ENCODE measurements around the gene RACK1.

RACK1 gene

DNA sequence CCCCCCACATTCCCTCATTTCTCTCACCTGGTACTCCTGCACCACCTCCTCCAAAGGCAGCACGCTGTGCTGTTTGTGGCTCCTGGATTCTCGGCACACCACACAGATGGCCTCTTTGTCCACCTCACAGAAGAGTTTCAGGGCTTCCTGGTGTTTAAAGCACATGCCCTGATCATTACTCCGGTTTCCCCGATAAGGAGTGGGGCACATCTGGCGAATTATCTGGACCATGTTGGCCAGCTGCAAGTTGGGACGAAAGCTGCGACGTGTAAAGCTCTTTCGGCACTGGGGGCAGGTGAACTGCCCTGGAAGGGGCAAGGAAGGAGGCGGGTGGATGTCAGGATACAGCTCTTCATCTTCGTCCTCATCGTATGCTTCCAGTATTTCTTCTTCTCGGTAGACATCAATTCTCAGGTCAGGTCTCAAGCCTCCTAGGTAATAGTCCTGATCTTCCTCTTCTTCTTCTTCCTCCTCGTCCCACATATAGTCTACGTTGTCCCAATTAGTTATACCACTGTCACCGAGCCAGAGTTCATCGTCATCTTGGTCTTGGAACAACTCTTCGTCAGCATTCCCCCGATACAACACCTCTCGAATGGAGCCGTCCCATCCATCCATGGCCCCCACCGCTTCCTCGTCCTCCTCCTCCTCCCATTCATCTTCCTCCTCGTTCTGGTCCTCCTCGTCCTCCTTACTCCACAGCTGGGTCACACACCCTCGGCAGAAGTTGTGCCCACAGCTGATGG, 16.4 kb upstream of the RACK1 start:
- DNase-seq (ENCODE audit: extremely low read depth in 1 of 2, low read depth in 1 of 2) = no peak

DNA sequence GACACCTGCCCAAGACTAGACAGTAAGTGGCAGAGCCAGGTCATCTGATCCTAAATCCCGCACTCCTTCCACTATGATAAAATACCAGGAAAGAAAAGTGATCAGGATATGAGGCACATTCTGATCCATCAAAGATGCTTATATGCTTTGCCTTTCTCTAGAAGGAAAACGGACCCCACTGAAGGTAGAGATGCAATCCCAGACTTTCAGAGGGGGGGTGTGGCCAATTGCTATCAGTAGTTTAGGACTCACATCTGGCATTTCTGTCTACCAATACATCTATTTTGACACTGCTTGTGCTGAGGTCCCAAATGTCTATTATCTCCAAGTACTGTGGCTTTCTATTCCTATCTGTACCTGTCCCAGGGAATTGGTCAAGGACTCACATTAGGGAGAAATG, 15.6 kb upstream of the RACK1 start:
- DNase-seq (ENCODE audit: extremely low read depth in 1 of 2, low read depth in 1 of 2) = no peak

DNA sequence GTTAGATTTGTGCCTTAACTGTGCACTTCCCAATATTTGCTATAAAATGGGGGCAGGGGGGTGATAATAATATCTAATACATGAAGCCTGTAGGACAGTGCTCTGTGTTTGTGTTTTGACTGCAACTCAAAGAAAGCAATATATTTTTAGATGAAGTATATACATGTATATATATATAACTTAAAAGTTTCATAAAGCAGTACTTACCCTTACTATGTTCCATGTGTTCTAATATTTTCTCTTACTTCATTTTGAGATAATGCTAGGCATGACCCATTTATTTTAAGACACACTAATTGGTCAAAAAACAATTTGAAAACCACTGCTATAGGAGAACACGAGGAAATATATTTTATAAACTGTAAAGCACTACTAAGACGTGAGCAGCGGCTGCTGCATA, 14.9 kb upstream of the RACK1 start:
- DNase-seq (ENCODE audit: extremely low read depth in 1 of 2, low read depth in 1 of 2) = no peak

DNA sequence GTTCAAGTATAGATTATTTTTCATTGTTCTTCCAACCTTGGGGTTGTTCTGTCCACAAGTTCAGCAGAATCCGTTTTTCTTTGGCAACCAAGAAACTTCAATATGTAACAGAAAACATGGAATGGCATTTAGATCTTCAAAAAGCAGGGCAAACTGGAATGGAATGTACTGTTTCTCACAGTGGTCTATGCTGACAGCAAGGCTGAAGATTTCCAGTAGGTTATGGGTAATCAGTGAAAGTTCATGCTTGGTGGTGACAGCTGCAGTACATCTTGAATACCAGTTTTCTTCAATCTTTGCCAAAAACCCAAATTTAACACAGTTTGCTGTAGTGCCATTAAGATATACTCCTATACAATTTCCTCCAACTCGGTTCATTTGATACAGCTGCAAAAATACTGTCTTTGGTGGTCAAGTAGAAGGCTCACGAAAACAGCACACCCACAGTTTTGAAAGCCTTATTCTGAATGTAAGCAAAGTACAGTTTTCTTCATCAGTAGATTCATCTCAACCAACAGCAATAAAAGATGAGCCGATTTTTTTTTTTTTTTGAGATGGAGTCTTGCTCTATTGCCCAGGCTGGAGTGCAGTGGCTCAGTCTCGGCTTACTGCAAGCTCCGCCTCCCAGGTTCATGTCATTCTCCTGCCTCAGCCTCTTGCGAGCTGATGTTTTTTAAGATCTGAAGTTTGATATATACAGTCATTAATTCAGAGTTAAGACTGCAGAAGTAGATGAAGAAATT, 12.3 kb upstream of the RACK1 start:
- DNase-seq (ENCODE audit: extremely low read depth in 1 of 2, low read depth in 1 of 2) = no peak

DNA sequence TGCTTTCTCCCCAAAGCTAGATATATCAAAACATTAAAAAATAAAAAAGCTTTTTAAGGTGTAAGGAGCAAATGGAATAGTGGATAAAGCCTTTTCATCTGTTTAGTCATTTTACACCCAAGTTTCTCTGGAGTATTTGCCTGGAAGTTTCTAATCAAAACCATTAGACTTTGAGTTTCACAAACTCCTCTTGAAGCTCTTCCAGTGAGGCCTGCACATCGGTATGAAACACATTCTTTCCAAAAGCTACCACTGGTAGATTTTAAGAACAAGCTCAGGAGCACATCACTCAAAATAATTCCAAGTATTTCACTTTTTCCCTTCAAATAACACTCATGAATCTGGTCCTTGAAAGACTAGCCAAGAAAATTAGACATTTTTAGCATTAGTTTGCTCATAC, 11.6 kb upstream of the RACK1 start:
- no peak for DNase-seq (ENCODE audit: extremely low read depth in 1 of 2, low read depth in 1 of 2)

DNA sequence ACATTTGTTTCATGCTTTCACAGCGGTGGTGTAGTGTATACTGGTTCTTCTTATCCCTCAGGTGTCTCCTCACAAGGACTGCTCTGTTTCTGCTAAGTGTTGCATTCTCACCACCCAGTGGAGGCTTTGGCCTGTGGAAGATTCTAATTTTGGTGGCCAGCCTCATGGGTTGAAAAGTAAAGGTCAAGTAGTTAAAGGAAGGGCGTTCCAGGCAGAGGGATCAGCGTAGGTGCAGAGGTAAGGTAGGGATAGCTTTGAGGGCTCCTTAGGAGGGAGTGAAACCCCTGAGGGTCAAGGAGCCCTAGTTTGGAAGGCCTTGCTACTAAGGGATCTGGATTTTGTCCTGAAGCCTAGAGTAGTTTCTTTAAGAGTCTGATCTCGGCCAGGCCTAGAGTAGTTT, 4.6 kb upstream of the RACK1 start:
- DNase-seq (ENCODE audit: extremely low read depth in 1 of 2, low read depth in 1 of 2) = no peak

DNA sequence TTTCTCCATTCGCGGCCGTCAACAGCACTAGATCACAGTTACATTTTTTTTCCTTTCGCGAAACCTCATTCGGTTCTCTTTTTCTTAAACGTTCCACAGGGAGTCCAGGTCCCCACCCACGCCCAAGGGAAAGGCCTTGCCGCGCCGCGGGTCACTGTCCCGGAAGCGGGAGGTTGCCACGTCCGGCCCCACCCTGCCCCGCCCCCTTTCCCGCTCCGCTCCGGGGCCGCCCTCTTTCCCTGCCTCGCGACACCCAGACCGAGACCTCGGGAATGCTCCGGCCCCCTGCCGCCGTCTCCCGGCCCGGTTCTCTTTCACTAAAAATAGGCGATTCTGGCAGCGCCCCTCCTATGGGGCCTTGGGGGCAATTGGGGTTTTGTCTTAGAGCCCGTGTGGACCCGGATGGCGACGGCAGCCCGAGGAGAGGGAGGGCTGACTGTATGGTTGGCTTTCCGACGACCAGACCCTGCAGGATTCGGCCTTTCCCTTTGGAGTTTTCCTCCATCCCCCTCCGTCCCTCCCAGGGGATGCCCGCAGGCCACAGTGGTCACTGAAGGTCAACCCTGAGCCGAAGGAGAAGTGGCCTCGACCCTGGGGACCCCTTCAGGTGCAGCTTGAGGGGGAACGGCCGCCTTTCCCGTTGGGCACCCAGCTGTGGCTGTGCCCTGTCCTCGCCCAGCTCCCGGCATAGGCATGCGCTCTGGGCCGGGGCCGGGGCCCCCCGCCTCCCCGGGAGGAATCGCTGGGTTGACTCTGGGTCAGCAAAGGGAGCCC, 2.8 kb upstream of the RACK1 start:
- peak in 1 of 2 donors; percentile 63 for DNase-seq (ENCODE audit: extremely low read depth in 1 of 2, low read depth in 1 of 2)

DNA sequence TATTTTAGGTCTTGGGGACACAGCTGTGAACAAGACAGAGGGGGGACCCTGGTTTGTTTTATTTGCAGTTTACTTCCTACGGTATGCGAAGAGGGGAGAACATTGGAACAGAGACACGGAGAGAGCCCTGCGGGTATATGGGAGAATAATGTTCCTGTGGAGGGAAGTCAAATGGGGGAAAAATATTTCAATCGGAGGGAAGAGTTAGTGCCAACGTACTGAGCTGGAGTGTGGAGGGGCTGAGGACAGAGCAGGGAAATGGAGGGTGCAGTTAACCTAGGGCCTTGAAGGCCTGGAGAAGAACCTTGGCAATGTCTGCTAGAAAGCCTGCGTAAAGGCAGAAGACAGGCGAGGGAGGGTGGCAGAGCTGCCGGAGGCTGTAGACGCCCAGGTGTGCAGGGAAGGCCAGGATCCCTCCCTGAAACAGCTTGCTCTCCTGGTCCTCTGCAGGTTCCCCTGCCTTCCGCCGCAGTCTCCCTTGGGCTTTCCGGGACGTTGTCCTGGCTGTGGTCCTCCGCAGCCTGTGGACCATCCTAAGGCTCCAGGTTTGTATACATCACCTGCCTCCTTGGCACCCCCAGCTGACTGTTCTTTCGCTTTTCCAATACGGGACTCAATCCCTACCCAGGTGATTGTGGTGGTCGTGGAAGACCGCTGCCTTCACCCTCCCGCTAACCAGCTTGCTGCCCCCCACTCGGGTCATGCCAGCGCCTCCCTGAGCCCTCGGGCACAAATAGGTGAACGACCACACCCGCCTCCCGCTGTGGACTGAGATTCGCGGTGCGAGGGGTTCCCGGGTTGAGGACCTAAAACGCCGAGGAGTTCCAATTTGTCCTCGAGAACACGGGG, 1.9 kb upstream of the RACK1 start:
- DNase-seq (ENCODE audit: extremely low read depth in 1 of 2, low read depth in 1 of 2) = no peak

DNA sequence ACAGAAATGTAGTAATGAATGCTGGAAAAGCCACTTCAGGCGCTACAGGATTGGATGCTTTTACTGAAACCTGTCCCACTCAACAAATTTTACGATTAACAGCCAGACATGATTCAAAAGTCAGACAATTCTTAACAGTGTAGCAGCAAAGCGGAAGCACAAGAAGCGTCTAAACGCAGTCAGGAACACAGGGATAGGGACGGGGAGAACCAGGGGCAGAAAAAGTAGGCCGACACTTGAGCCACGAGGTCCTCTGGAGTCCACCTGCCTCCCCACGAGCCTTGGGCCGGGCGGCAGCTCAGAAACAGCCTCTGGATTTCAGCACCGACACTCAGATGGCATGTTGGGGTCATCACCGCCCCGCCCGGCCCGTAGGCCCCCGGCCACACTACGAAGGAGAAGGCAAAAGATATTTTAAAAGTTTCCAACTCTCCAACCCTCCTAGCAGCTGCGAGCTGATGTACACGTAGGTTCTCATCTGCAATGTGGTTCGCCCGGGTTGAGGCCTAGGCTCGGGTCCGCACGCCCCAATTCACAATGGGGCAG, 615 bp downstream of the RACK1 start:
- no peak for DNase-seq (ENCODE audit: extremely low read depth in 1 of 2, low read depth in 1 of 2)

DNA sequence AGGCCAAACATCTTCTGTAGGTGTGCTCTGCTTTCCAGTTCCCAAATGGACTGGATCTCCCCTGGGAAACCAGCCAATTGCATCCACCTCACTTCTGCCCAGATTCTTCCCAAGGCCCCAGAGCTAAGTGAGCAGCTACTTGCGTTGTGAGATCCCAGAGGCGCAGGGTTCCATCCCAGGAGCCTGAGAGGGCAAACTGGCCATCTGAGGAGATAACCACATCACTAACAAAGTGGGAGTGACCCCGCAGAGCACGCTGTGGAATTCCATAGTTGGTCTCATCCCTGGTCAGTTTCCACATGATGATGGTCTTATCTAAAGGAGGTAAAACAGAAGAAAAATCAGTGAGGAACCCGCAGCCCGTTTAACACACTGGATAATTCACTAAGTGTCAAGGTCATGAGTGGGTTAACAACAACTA, 1.7 kb downstream of the RACK1 start:
- DNase-seq (ENCODE audit: extremely low read depth in 1 of 2, low read depth in 1 of 2) = no peak

DNA sequence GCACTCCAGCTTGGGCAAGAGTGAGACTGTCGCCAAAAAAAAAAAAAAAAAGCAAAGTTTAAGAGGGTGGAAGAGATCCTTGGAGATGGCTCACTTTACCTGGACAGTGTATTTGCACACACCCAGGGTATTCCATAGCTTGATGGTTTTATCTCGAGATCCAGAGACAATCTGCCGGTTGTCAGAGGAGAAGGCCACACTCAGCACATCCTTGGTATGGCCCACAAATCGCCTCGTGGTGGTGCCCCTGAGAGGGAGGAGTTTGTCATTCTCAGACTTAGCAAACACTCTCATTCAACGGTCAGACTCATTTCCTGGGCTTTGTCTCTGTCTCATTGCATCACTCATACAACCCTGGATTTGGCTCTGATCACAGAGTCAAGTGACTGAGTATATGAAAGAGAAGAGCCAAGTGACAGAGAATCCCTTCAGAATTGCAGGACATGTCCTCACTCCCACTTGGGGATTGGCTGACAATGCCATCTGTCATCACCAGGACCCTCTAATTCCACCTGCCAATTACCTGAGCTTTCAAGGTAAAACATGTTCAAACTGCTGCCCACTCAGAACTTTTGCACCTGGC, 2.2 kb downstream of the RACK1 start:
- DNase-seq (ENCODE audit: extremely low read depth in 1 of 2, low read depth in 1 of 2) = no peak

DNA sequence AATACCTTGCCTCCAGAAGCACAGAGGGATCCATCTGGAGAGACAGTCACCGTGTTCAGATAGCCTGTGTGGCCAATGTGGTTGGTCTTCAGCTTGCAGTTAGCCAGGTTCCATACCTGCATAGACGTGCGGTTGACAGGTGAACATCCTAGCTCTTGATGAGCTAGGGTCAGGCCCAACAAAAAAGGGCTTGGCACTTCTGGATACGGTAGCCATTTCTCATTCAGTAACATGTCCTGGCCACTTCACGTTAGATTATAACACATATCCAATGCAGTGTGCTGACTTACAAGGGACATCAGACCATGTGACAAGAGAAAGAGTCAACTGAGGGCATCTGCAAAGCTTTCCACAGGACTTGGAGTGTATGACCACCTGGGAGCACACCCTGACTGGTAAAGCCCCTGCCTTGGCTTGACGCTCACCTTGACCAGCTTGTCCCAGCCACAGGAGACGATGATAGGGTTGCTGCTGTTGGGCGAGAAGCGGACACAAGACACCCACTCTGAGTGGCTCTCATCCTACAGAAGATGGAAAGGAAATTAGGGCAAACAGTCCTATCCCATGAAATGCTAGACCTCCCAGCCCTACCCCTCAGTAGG, 4.5 kb downstream of the RACK1 start:
- DNase-seq (ENCODE audit: extremely low read depth in 1 of 2, low read depth in 1 of 2) = no peak

DNA sequence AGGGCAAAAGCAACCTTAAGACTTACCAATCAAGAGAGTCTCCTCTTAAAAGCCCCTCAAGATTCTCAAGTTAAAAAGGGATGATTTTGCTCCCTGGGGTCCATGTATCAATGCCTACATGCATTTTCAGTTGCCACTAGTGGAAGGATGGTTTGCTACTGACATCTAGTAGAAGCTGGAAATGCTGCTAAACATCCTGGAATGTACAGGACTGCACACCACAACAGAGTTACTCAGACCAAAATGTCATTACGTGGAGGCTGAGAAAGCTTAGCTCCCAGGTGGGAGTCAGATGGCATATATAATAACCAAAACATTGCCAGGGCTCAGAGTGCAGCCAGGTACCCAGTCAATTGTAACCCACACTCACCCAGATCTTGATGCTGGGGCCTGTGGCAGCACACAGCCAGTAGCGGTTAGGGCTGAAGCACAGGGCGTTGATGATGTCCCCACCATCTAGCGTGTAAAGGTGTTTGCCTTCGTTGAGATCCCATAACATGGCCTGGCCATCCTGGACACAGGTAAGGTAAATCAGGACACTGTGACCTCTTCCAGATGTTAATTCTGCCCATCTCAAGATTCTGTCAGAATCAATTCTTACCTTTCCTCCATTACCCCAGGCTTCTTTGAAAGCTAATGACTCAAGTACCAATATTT, 5.8 kb downstream of the RACK1 start:
- DNase-seq (ENCODE audit: extremely low read depth in 1 of 2, low read depth in 1 of 2) = no peak

DNA sequence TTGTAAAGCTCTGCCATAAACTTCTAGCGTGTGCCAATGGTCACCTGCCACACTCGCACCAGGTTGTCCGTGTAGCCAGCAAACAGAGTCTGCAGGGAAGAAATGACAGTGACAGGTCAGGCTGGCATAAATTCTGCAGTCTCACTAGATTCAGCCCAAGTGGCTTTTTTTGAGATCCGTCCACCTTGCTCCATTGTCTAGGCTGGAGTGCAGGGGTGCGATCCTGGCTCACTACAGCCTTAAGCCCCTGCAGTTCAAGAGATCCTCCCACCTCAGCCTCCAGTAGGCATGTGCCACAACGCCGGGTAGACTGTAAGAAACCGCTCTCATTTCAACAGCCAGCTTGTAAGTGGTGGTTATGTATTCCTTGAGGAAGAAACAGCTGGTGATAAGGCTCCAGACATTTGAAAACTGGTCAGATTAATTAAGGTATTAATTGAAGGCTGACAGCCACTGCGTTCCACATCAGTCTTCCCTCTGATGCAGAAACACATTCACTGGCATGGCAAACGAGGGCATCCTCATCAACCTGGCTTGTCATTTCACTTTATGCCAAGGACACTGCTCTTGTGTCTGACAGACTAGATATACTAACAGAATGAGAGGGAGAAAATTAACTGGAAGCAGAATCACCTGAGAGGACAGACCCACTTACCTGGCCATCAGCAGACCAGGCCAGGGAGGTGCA, 6.6 kb downstream of the RACK1 start:
- DNase-seq (ENCODE audit: extremely low read depth in 1 of 2, low read depth in 1 of 2) = no peak

DNA sequence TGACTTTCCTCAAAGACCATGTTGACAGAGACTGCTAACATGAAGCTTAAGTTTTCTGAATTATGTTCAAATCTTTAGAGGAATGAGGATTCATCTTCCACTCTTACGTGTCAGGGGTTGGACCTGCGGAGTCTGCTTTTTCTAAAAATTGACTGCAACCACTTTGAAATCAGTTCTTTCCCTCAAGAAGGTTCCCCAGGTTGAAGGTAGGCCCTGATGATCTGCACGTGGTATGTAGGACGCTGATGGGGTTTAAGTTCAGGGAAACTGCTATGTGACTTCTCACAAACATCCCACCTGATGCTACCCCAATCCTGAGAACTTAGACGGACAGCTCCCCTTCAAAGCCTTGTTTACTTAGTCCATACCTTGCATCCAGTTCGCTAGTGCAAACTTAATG, 7.2 kb downstream of the RACK1 start:
- DNase-seq (ENCODE audit: extremely low read depth in 1 of 2, low read depth in 1 of 2) = no peak

DNA sequence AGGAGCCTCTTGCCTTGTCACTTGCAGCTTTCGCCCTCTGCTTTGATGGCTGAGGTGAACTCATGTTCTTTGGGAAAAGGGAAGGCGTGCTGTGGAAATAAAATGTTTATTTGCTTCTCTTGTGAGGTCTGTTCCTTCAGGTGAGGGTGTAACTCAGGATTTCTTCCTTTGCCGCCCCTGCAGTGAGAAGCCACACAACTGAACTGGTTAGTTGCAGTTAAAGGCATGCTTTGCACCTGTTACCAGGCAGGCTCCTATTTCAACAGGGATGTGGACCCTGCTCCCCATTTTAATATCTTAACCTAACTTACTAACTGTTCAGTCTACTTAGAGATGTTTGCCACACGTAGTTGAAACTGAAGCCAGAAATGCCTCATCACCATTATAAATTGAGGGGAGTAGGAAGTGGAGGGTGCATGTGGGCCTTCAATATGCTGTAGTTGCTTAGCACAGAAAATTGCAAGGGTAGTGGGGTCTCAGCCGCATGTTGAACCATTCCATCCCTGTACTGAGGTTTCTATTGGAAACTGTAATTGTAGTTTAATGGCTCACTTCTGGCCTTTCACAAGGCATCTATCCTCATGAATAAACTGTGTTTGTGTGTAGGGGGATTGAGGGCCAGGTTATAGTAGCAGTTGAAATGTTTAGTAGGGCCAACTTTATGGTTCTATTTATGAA, 7.9 kb downstream of the RACK1 start:
- no peak for DNase-seq (ENCODE audit: extremely low read depth in 1 of 2, low read depth in 1 of 2)

DNA sequence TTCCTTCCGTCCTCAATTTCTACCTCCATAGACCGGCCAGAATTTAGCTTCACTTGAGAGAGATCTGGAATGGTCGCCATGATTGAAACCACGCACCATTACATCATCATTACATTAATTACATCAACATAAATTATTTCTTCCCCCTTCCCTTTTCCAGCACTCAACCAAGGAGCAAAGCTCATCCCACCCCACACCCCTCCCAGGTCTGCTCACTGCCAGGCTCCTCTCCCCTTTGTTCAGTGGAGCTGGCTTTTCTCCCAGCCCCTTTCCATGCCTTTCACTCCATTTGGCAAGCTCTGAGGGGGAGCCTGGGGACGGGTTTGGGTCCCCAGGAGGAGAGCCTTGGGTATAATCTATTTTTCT, 8.4 kb downstream of the RACK1 start:
- no peak for DNase-seq (ENCODE audit: extremely low read depth in 1 of 2, low read depth in 1 of 2)

Measured in activated CD8-positive, alpha-beta memory T cell treated with anti-CD3 and anti-CD28 coated beads for 1 hour (primary cell).